HUES6 (cell line): ENCODE data around the gene CARNS1.

ENCODE experiments used
- H3K27ac ChIP-seq: 2 replicates; pipeline ENCODE4 v1.7.0; 2013; ENCODE audit warnings: low read depth, mild to moderate bottlenecking, low read length, inconsistent platforms
- H3K27me3 ChIP-seq: 2 replicates; pipeline ENCODE4 v1.6.1; 2013; ENCODE audit warnings: low read length; ENCODE audit not compliant: control insufficient read depth, insufficient read depth
- H3K36me3 ChIP-seq: 2 replicates; pipeline ENCODE4 v1.6.1; 2013; ENCODE audit warnings: low read length; ENCODE audit not compliant: control insufficient read depth, insufficient read depth
- H3K4me1 ChIP-seq: 2 replicates; pipeline ENCODE4 v1.6.1; 2013; ENCODE audit warnings: low read length; ENCODE audit not compliant: control insufficient read depth, insufficient read depth
- H3K4me3 ChIP-seq: 2 replicates; pipeline ENCODE4 v1.5.1; 2013; ENCODE audit warnings: low read depth, low read length
- H3K9ac ChIP-seq: one replicate; pipeline ENCODE4 v1.6.1; 2013; ENCODE audit warnings: mild to moderate bottlenecking, low read length
- H3K9me3 ChIP-seq: 2 replicates; pipeline ENCODE4 v1.6.1; 2013; ENCODE audit warnings: low read depth, low read length; ENCODE audit not compliant: control insufficient read depth, insufficient read depth

CARNS1 gene

DNA sequence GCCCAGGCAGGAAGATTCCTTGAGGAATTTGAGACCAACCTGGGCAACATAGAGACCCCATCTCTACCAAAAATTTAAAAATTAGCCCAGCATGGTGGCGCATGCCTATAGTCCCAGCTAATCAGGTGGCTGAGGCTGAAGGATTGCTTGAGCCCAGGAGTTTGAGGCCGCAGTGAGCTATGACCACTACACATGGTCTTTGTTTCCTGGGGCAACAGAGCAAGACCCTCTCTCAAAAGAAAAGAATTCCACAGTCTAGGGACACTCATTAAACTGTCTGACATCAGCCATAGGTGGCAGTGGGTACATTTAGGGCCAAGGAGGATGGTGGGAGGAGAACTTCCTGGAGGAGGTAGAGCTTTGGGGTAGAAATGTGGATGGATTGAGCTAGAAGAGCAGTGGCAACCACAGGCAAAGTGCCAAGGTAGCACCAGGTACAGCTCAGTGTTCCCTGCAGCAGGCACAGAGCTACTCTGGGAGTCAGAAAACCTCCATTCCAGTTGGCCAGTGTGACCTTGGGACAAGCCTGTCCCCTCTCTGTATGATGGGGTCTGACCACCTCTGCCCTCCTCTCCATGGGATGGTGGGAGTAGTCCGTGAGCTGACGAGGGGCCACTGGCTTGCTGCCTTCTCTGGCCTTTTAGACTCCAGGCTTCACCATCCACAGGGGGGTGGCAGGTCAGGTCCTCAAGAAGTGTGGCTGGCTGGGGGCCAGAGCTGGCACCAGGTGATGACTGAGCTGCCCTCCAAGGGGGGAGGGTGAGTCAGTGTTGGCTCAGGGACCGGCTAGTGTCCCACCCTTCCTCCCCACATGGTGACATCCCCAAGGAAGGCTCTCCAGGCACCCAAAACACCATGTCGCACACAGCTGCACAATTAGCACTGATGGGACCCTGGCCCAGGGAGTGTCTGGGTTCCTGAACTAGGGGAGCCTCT, 38.3 kb upstream of the CARNS1 start:
- no peak overlapping the region for H3K27ac ChIP-seq
- peaks cover 39% of the 10 kb centered on the region for H3K4me1 ChIP-seq

DNA sequence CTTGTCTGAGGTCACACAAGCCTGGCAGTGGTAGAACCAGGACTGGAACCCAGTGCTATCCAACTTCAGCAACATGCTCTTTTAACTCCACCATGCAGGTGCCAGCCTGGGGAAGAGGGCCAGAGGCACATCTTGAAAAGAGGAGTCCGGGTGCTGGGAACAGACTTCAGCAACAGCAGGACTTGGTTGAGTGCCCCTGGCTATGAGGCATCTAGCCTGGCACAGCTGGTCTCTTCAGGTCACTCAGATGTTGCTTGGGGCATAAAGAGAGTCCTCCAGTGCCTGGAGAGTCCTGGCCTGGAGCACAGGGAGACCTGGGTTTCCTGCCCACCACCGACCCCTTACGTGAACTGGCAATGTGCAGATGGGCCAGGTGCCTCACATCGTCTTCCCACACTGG, 36.9 kb upstream of the CARNS1 start:
- H3K27ac ChIP-seq: no peak overlapping the region
- no peaks in the 10 kb centered on the region for H3K36me3 ChIP-seq
- H3K9me3 ChIP-seq: no peaks in the 10 kb centered on the region
- no peak overlapping the region for H3K9ac ChIP-seq
- no peak overlapping the region for H3K4me3 ChIP-seq
- H3K27me3 ChIP-seq: peaks cover 23% of the 10 kb centered on the region
- peaks cover 38% of the 10 kb centered on the region for H3K4me1 ChIP-seq

More for the DNA sequence above, 38.3 kb upstream of the CARNS1 start:
- no peak overlapping the region for H3K9ac ChIP-seq
- H3K9me3 ChIP-seq: no peaks in the 10 kb centered on the region
- H3K36me3 ChIP-seq: no peaks in the 10 kb centered on the region
- H3K4me3 ChIP-seq: no peak overlapping the region
- H3K27me3 ChIP-seq: peaks cover 23% of the 10 kb centered on the region

DNA sequence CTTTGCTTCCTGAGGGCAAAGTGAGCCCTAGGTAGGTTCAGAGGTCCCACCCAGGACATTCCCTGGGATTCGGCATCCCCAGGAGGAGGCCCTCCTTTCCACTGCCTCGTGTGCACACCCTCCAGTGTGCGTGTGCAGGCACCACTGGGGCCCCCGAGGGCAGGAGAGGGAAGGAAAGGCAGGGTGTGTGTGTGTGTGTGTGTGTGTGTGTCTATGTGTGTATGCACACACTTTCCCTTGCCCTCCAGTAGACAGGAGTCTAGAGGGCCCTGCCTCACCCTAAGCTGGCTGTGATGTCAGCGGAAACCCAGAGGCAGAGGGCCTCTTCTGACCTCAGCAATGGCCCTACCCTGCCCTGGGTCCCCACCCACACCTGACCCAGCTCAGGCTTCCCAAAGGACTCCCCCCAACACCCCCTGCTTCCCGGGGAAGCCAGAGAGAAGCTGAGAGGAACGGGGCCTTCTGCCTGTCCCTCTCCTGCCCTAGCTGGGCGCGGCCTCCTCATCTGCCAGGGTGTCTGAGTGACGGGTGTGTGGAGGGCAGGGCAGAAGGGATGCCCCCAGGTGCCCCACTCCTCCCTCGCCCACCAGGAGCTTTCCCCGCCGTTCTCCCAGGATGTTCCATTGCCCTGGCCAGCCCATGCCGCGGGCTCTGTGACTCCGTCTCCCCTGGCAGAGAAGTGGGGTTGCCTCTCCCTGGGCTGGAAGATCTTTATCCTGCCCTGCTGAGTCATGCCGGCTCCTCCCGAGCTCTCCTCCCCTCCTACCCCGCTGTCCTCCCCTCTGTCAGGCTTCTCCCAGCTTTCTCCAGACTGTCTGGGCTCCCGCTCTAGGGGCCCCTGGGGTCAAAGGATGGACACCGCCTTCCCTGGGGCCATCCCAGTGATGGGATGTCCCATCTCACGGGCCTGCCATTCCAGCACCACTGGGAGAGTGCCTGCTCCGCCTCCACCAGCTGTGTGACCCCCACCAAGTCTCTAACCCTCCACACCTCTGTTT, 36.1 kb upstream of the CARNS1 start:
- Histone ChIP-seq H3K4me3 (no peak overlapping the region), H3K9me3 (no peaks in the 10 kb centered on the region), H3K4me1 (peaks cover 34% of the 10 kb centered on the region), H3K27ac (no peak overlapping the region; the same call in 1 of the 2 replicates), H3K27me3 (peaks cover 23% of the 10 kb centered on the region), H3K36me3 (no peaks in the 10 kb centered on the region), H3K9ac (peak overlapping the region; percentile 14)

DNA sequence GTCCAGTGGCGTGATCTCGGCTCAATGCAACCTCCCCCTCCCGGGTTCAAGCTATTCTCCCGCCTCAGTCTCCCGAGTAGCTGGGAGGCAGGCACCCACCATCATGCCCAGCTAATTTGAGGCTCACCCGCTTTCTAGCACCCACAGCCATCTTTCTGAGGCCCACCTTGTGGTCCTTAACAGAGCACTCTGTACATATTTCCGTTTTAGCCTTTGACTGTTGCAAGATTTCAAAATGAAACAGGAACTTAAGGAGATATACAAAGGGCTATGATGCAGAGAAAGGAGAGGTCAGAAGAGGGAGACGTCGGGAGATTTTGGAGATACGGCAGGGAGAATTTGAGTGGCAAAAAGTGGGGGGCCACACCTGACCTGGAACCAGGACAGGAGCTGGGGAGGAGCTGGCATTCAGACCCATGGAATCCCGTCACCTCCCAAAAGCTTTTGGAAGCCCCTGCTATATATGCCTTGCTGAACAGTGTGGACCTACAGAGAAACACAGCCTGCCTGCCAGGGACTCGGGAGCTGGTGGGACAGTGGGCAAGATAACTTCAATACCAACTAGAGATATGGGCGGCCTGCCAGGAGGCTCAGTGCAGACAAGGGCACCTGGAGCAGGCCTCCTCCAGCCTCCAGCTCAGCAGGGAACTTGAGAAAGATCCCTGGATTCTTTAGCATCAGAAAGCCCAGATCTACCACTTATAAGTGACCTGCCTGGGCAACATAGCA, 34.1 kb upstream of the CARNS1 start:
- H3K27me3 ChIP-seq: peaks cover 22% of the 10 kb centered on the region
- no peak overlapping the region for H3K27ac ChIP-seq
- H3K9ac ChIP-seq: no peak overlapping the region
- no peak overlapping the region for H3K4me3 ChIP-seq
- H3K4me1 ChIP-seq: peaks cover 20% of the 10 kb centered on the region
- no peaks in the 10 kb centered on the region for H3K9me3 ChIP-seq
- no peaks in the 10 kb centered on the region for H3K36me3 ChIP-seq

DNA sequence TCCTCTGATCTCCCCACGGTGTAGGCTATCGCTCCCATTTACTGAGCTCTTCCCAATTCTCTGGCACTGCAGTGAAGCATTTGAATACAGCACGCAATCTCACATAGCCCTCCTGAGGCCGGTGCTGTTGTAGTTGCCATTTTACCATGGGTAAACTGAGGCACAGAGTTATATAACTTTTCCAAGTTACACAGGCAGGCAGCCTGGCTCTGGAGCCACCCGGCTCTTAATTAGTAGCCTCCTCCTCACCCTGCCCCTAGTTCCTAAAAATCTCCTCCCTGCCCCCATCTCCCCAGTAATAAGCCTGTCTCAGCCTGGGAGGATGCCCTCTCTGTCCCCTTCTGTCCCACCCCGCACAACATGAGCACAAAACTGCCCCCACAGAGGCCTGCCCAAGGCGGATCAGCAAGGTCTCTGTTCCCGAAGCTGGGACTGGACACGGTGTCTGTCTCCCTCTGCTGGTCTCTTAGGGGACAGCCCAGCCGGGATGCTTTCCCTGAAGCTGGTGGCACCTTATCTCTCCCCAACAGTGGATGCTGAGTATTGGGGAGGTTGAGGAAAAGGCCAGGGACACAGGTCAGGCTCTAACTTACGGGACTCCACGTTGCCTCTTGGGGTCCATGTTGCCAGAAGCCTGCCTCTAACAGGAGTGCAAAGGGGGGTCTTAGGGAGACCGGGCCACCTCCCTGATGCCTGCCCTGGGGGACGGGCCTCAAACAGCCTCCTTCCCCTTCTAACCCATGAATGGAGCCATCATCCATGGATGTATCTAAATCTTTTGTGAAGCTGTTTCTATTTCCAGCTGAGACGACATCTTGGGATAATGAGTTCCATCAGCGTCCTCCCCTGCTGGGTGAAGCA, 33.0 kb upstream of the CARNS1 start:
- Histone ChIP-seq H3K9me3 (no peaks in the 10 kb centered on the region), H3K9ac (no peak overlapping the region), H3K36me3 (no peaks in the 10 kb centered on the region), H3K4me3 (no peak overlapping the region), H3K27ac (no peak overlapping the region), H3K27me3 (peaks cover 11% of the 10 kb centered on the region), H3K4me1 (peaks cover 24% of the 10 kb centered on the region)

DNA sequence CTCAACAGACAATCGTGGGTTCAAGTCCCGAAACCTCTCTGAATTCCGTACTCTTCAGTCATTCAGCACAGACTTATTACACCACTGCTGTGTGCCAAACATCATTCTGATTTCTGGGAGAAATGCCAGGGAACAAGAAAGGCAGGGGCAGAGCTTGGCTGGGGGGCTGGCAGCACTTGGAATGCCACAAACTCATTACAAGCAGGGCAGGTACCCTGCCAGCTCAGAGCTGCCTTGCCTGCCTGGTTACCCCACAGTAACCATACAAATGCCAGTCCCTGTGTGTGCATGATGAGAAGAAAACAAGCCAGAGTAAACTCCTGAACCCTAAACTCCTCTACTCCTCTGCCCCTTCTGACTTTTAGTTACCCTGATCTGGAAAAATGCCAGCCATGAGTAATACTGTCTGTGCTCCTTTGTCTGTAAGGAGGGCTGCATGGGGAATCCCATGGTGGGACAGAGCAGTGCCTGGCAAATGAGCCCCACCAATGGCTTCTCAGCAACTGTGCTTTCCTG, 30.6 kb upstream of the CARNS1 start:
- Histone ChIP-seq H3K27me3 (peaks cover 8% of the 10 kb centered on the region; the same call in 1 of the 2 replicates), H3K36me3 (no peaks in the 10 kb centered on the region), H3K27ac (no peak overlapping the region), H3K9me3 (no peaks in the 10 kb centered on the region), H3K4me1 (peaks cover 15% of the 10 kb centered on the region), H3K4me3 (no peak overlapping the region), H3K9ac (no peak overlapping the region)

DNA sequence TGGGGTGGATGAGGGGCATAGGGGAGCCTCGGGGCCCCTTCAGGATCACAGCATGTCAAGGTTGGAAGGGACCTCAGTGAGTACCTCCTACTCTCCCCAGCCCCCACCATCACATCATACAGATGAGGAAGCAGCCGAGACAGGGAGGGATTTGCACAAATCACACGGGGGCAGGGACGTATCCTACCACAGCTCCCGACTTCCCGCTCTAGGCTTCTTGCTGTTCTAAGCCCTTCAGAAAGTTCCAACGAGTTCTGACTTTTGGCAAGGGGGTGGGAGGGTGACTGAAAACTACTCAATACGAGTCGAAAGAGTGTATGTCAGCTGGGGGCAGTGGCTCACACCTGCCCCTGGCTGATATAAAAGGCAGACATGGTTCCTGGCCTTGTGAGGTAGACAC, 28.4 kb upstream of the CARNS1 start:
- Histone ChIP-seq H3K9me3 (no peaks in the 10 kb centered on the region), H3K36me3 (no peaks in the 10 kb centered on the region), H3K27me3 (peaks cover 8% of the 10 kb centered on the region; the same call in 1 of the 2 replicates), H3K9ac (no peak overlapping the region), H3K4me3 (no peak overlapping the region), H3K4me1 (peaks cover 15% of the 10 kb centered on the region), H3K27ac (no peak overlapping the region)

DNA sequence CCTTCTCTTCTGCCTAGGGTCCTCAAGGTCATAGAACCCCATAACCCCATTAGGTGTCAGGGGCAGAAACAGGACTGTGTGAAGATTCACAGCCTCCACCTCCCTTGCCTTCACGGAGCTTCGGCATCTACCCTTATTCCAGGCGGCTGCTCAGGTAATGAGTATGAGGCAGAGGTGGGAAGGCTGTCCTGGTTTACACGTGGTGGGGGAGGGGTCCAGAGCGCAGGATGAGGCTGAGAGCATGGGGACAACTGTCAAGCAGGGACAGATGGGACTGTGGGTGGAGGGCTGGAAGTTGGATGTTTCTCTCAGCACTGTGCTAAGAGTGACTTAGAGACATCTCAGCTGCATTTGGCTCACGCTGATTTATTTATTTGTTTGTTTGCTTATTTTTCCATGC, 28.0 kb upstream of the CARNS1 start:
- H3K27me3 ChIP-seq: peaks cover 8% of the 10 kb centered on the region; the same call in 1 of the 2 replicates
- no peak overlapping the region for H3K9ac ChIP-seq
- no peak overlapping the region for H3K4me3 ChIP-seq
- H3K9me3 ChIP-seq: no peaks in the 10 kb centered on the region
- no peak overlapping the region for H3K27ac ChIP-seq
- peaks cover 17% of the 10 kb centered on the region for H3K4me1 ChIP-seq
- no peaks in the 10 kb centered on the region for H3K36me3 ChIP-seq

DNA sequence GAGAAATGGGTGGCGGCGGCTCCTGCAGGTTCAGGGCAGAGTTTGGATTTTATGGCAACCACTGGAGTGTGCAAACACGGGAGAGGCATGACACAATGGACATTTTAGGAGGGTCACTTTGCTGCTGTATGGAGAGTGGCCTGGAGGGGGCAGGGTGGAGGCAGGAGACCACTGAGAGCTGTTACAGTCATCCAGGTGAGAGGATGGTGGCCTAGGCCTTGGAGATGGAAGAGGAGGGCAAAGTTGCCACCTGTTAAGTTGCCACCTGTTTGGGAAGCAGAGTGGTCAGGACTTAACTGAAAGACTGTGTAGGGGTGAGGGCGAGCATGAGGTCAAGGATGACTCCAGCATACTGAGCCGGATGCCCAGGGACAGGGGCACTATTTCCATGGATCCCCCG, 26.0 kb upstream of the CARNS1 start:
- Histone ChIP-seq H3K4me1 (peaks cover 20% of the 10 kb centered on the region), H3K4me3 (no peak overlapping the region), H3K27me3 (peaks cover 8% of the 10 kb centered on the region; the same call in 1 of the 2 replicates), H3K27ac (no peak overlapping the region), H3K9me3 (no peaks in the 10 kb centered on the region), H3K9ac (no peak overlapping the region), H3K36me3 (peaks cover 8% of the 10 kb centered on the region)
